Measurements from ENCODE around the gene HHIP. TPM values are rescaled to one million over a fixed set of nuclear protein-coding genes. Genes with fewer than 3 reads are reported as not detected.

The HHIP gene
- total and polyA plus RNA-seq, 2 of the 13 experiments (the other 11 are each of a cell fraction or from before 2014, with no cell fraction given), result not detected

DNA sequence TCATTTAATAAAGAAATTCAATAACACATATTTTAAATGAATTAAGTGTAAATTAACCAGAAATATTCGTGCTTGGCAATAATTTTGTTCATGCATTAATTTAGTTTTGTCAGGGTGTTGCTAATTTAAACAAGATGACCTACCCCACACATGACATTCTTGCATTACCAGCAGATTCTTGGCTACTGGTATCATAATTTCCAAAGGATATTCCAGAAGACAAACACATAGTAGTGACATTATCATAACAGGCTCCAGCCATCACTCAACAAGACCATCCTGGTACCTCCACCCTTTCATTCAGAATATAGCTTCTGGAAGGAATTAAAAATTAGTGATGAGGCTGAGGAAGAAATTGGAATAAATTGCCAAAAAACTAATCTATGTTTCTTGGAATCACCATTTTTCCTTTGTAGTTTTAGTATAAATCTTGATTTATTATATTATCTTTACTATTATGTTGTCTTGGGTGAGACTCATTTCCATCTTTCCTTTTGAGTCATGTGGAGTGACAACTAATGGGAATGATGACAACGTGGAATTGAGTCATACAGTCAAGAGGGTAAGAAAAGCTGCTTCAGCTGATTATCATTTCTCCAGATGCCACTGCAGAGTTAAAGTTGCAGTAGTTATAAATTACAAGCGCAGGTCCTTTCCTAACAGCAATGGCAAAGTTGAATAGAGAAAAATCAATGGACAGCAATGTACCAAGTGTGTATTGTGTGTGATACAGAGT, 30.9 kb upstream of the HHIP start (continued):
- TF ChIP-seq HNRNPLL (IDR thresholded peaks at IDR 0.05; ENCODE audit: low read depth, low read length, poor library complexity, severe bottlenecking), result no peak
- no peak for TF ChIP-seq MED13 (CRISPR knock-in tag; IDR thresholded peaks at IDR 0.05)
- TF ChIP-seq RORA (CRISPR knock-in tag; IDR thresholded peaks at IDR 0.05), result no peak
- TF ChIP-seq TMF1 (CRISPR knock-in tag; IDR thresholded peaks at IDR 0.05; ENCODE audit: low read depth), result no peak
- no peak for TF ChIP-seq ZFP36L1 (CRISPR knock-in tag; IDR thresholded peaks at IDR 0.05)
- no peak for TF ChIP-seq ZNF567 (CRISPR knock-in tag; IDR thresholded peaks at IDR 0.05; ENCODE audit: borderline replicate concordance)
- TF ChIP-seq, protein P1, sequence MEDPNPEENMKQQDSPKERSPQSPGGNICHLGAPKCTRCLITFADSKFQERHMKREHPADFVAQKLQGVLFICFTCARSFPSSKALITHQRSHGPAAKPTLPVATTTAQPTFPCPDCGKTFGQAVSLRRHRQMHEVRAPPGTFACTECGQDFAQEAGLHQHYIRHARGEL (CRISPR knock-in tag; IDR thresholded peaks at IDR 0.05), result no peak

DNA sequence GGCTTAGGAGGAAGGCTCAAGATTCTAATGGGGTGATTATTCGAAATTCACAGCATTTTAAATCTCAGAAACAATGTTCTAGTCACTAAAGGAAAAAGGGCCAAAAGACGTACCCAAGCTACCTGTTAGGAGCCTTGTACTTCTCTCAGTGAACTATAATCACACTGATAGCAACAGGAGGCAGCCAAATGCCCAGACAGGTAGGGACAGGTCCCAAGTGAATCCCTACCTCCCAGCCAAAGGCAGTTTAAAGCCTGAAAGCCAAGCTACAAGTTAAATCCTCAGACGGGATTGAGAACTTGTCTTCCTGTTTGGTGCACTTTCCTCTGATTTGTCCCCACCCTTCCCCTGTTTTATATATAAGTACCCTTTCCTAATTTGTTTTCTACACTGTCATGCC, 24.3 kb upstream of the HHIP start:
- H3K79me2 ChIP-seq (ENCODE audit: insufficient read depth, low read length), result no peaks in the 10 kb centered on the region
- H2AFZ ChIP-seq (ENCODE audit: low read length), result no peak overlapping the region
- no peaks in the 10 kb centered on the region for H3K9me3 ChIP-seq (ENCODE audit: low read length)
- H3K9ac ChIP-seq (ENCODE audit: insufficient read depth, low read depth, low read length), result no peak overlapping the region
- in situ Hi-C loops (cut with HindIII; ENCODE audit: extremely low pct_ligation_motif_present, low pct_unique_long_range_greater_than_20kb) (no loop called here), intact Hi-C loops (cut with micrococcal nuclease; ENCODE audit: unreplicated experiment) (no loop called here)
- FAIRE-seq (no peak), ATAC-seq (no peak), DNase-seq (ENCODE audit: low spot score) (no peak)
- WGBS (ENCODE audit: low lambda C conversion rate), result 13% methylated on average over 3 of the region's 3 CpGs
- H3K27me3 ChIP-seq (ENCODE audit: control insufficient read depth in 1 of 2, insufficient read depth in 2 of 2, low read length in 2 of 2), result no peaks in the 10 kb centered on the region; a peak in 1 of 5 replicates
- no peaks in the 10 kb centered on the region for H4K20me1 ChIP-seq (ENCODE audit: insufficient read depth, low read length)
- CTCF ChIA-PET (ENCODE audit: low intra/inter-chr PET ratio, low total read pairs), result no interaction called here
- no peaks in the 10 kb centered on the region for H3K36me3 ChIP-seq (replicated peaks in 1 of 2; ENCODE audit: control insufficient read depth in 1 of 2, insufficient read depth in 2 of 2, low read length in 2 of 2)
- no TSS peak for BruUV-seq (replicated peaks)
- H3K4me2 ChIP-seq (ENCODE audit: low read depth, low read length), result no peak overlapping the region
- POLR2A ChIA-PET, result no interaction called here
- H3K4me3 ChIP-seq (replicated peaks in 1 of 3; ENCODE audit: insufficient read depth in 1 of 3, low read depth in 2 of 3, low read length in 3 of 3), result no peak overlapping the region
- no peak overlapping the region for H3K27ac ChIP-seq (ENCODE audit: extremely low read length, insufficient read depth, low read length)
- H3K4me1 ChIP-seq (ENCODE audit: insufficient read depth, low read length), result no peaks in the 10 kb centered on the region
- TF ChIP-seq ARNTL (CRISPR knock-in tag; IDR thresholded peaks at IDR 0.05) (no peak), RFXANK (CRISPR knock-in tag; IDR thresholded peaks at IDR 0.05) (no peak), LCORL (IDR thresholded peaks at IDR 0.05) (no peak), LCORL (CRISPR knock-in tag; IDR thresholded peaks at IDR 0.05) (no peak)
- TF ChIP-seq, protein P2, sequence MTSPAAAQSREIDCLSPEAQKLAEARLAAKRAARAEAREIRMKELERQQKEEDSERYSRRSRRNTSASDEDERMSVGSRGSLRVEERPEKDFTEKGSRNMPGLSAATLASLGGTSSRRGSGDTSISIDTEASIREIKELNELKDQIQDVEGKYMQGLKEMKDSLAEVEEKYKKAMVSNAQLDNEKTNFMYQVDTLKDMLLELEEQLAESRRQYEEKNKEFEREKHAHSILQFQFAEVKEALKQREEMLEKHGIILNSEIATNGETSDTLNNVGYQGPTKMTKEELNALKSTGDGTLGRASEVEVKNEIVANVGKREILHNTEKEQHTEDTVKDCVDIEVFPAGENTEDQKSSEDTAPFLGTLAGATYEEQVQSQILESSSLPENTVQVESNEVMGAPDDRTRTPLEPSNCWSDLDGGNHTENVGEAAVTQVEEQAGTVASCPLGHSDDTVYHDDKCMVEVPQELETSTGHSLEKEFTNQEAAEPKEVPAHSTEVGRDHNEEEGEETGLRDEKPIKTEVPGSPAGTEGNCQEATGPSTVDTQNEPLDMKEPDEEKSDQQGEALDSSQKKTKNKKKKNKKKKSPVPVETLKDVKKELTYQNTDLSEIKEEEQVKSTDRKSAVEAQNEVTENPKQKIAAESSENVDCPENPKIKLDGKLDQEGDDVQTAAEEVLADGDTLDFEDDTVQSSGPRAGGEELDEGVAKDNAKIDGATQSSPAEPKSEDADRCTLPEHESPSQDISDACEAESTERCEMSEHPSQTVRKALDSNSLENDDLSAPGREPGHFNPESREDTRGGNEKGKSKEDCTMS (CRISPR knock-in tag; conservative IDR thresholded peaks at IDR 0.05), result no peak
- TF ChIP-seq, protein P3, sequence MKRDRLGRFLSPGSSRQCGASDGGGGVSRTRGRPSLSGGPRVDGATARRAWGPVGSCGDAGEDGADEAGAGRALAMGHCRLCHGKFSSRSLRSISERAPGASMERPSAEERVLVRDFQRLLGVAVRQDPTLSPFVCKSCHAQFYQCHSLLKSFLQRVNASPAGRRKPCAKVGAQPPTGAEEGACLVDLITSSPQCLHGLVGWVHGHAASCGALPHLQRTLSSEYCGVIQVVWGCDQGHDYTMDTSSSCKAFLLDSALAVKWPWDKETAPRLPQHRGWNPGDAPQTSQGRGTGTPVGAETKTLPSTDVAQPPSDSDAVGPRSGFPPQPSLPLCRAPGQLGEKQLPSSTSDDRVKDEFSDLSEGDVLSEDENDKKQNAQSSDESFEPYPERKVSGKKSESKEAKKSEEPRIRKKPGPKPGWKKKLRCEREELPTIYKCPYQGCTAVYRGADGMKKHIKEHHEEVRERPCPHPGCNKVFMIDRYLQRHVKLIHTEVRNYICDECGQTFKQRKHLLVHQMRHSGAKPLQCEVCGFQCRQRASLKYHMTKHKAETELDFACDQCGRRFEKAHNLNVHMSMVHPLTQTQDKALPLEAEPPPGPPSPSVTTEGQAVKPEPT (CRISPR knock-in tag; IDR thresholded peaks at IDR 0.05; ENCODE audit: low read depth), result no peak

Data from HepG2 (cell line).